ENCODE data around the gene PPP1R8. TPM values are rescaled to one million over a fixed set of nuclear protein-coding genes. Genes with fewer than 3 reads are reported as not detected.
"Not testable (repeated sequence)": the region's sequence is repeated elsewhere in the genome, so short reads cannot be mapped to it uniquely, and the experiment has no call there.

The PPP1R8 gene
- total and polyA plus RNA-seq, 7 donors: 25.8 to 37.5 (median 31.8) TPM

DNA sequence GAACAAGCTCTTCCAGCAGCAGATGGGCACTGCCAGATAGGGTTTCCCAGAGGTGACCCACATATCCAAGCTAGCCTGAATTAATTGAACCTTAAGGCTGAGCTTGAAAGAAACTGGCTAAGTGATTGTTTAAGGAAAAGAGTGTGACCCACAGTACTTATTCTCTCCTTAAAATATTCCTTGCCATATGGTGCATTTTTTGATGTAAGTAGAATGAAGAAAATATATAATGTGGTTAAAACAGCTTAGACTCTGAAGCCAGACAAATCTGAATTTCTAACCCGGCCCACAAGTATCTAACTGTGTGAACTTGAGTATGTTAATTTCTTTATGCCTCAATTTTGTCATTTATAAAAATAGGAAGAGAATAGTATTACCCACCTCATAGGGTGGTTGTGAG, 4.9 kb downstream of the PPP1R8 start:
- no peak for DNase-seq
- intact Hi-C loops (cut with DNase I): no loop called here
- H3K36me3 ChIP-seq: peaks cover 0 to 44% (median 19%) of the 10 kb centered on the region in 4 donors
- H3K27ac ChIP-seq: no peak overlapping the region
- no peaks in the 10 kb centered on the region for H3K27me3 ChIP-seq
- TF ChIP-seq POLR2A (IDR thresholded peaks at IDR 0.05) (no peak), EP300 (IDR thresholded peaks at IDR 0.05) (no peak), POLR2AphosphoS5 (IDR thresholded peaks at IDR 0.05) (no peak)
- TF ChIP-seq, protein P1, sequence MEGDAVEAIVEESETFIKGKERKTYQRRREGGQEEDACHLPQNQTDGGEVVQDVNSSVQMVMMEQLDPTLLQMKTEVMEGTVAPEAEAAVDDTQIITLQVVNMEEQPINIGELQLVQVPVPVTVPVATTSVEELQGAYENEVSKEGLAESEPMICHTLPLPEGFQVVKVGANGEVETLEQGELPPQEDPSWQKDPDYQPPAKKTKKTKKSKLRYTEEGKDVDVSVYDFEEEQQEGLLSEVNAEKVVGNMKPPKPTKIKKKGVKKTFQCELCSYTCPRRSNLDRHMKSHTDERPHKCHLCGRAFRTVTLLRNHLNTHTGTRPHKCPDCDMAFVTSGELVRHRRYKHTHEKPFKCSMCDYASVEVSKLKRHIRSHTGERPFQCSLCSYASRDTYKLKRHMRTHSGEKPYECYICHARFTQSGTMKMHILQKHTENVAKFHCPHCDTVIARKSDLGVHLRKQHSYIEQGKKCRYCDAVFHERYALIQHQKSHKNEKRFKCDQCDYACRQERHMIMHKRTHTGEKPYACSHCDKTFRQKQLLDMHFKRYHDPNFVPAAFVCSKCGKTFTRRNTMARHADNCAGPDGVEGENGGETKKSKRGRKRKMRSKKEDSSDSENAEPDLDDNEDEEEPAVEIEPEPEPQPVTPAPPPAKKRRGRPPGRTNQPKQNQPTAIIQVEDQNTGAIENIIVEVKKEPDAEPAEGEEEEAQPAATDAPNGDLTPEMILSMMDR (IDR thresholded peaks at IDR 0.05): no peak
- H3K9me3 ChIP-seq: no peaks in the 10 kb centered on the region
- peaks cover 0 to 20% (median 15%) of the 10 kb centered on the region in 4 donors for H3K4me1 ChIP-seq
- WGBS, 2 donors: 93 to 94% methylated on average over 1 of the region's 1 CpG
- no peak overlapping the region for H3K4me3 ChIP-seq

DNA sequence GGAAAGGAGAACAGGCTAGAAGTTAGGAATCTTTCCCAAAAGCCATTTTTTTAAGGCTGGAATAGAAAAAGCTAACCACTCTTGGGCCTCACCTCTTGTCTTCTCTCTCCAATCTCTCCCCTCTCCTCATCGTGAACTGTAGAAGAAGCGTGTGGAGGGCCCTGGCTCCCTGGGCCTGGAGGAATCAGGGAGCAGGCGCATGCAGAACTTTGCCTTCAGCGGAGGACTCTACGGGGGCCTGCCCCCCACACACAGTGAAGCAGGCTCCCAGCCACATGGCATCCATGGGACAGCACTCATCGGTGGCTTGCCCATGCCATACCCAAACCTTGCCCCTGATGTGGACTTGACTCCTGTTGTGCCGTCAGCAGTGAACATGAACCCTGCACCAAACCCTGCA, 19.4 kb downstream of the PPP1R8 start:
- Histone ChIP-seq H3K36me3 (peaks cover 26 to 69% (median 44%) of the 10 kb centered on the region in 4 donors), H3K4me3 (no peak overlapping the region), H3K27me3 (no peaks in the 10 kb centered on the region), H3K4me1 (no peaks in the 10 kb centered on the region), H3K27ac (no peak overlapping the region), H3K9me3 (no peaks in the 10 kb centered on the region)
- peak; percentile 46 for DNase-seq
- intact Hi-C loops (cut with DNase I): no loop called here
- TF ChIP-seq, protein P1 (IDR thresholded peaks at IDR 0.05): no peak
- TF ChIP-seq POLR2A (IDR thresholded peaks at IDR 0.05) (no peak), POLR2AphosphoS5 (IDR thresholded peaks at IDR 0.05) (no peak), EP300 (IDR thresholded peaks at IDR 0.05) (no peak)
- 96 to 98% methylated on average over 7 of the region's 7 CpGs for WGBS, 2 donors

DNA sequence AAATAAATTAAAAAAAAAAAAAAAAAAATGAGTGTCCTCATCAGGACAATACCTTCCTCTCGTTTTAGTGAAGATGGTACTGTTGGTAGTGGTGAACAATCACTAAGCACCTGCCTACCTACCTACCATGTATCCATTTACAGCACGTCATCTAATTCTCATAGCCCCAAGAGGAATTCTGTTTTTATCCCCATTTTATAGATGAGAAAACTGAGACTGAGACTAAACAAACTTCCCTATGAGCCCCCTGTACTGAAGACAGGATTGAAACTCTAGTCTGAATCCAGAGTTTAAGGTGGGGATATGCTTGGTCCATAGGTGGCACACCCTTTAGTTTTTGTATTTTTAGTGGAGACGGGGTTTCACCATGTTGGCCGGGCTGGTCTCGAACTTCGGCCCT, 24.5 kb downstream of the PPP1R8 start:
- H3K4me3 ChIP-seq: no peak overlapping the region
- 80 to 90% methylated on average over 6 of the region's 6 CpGs for WGBS, 2 donors
- no peaks in the 10 kb centered on the region for H3K9me3 ChIP-seq
- peaks cover 0 to 11% (median 4%) of the 10 kb centered on the region in 4 donors for H3K4me1 ChIP-seq
- peaks cover under 1 to 18% (median 10%) of the 10 kb centered on the region in 4 donors for H3K36me3 ChIP-seq
- DNase-seq: no peak
- intact Hi-C loops (cut with DNase I): no loop called here
- H3K27me3 ChIP-seq: no peaks in the 10 kb centered on the region
- no peak for TF ChIP-seq EP300 (IDR thresholded peaks at IDR 0.05)
- TF ChIP-seq POLR2A (IDR thresholded peaks at IDR 0.05): no peak
- no peak for TF ChIP-seq POLR2AphosphoS5 (IDR thresholded peaks at IDR 0.05)
- TF ChIP-seq, protein P1 (IDR thresholded peaks at IDR 0.05): no peak
- no peak overlapping the region for H3K27ac ChIP-seq

DNA sequence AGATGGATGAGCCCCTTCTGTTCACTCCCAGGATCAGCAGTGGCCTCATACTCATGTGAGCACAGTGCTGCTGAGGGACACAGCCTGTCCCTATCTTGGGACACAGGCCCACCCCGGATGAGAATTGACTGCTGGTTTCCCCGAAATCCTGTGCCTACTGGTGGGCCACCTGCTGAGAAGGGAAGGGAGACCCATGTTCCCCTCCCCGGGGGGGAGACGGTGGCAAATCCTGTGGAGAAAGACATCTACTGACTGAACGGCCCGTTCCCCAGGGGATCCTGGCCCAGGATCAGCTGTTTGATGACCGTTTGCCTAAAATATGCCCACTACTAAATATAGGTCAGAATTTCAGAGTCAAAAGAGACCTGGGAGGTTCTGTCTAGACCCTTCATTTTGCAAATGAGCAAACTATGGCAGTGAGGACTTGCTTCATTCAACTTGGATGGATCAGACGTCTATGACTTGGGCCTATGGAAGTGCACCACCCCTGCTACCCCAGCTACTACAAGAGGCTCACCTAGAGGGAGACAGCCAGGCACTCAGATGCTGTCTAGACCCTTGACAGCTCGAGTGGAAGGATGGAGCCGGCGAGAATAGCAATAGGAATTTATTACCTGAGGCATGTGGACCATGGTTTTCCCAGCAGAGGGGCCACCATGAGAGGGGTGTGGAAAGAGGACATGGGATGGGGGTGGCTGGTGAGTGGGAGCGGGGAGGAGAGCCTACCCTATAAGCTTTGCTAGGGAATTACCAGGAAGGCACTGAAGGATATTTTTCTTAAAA, 26.2 kb downstream of the PPP1R8 start:
- Histone ChIP-seq H3K4me3 (no peak overlapping the region), H3K36me3 (peaks cover 0 to 1% (median 0%) of the 10 kb centered on the region in 4 donors), H3K4me1 (peaks cover 0 to 11% (median 4%) of the 10 kb centered on the region in 4 donors), H3K27me3 (no peaks in the 10 kb centered on the region), H3K27ac (no peak overlapping the region), H3K9me3 (no peaks in the 10 kb centered on the region)
- TF ChIP-seq EP300 (IDR thresholded peaks at IDR 0.05) (no peak), POLR2A (IDR thresholded peaks at IDR 0.05) (no peak), POLR2AphosphoS5 (IDR thresholded peaks at IDR 0.05) (no peak)
- TF ChIP-seq, protein P1 (IDR thresholded peaks at IDR 0.05): no peak
- peak; percentile 60 for DNase-seq
- intact Hi-C loops (cut with DNase I): no loop called here
- WGBS, 2 donors: 72 to 83% methylated on average over 12 of the region's 12 CpGs

DNA sequence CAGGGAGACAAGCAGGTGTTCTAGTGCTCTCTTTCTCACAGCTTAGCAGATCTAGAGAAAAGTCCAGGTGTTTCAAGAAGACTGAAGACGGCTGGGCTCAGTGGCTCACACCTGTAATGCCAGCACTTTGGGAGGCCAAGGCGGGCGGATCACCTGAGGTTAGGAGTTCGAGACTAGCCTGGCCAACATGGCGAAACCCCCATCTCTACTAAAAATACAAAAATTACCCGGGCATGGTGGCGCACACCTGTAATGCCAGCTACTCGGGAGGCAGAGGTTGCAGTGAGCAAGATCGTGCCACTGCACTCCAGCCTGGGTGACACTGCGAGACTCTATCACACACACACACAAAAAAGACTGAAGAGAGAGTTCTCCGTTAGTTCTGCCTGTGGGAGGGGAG, 27.0 kb downstream of the PPP1R8 start:
- H3K4me1 ChIP-seq: peaks cover 0 to 11% (median 4%) of the 10 kb centered on the region in 4 donors
- H3K27ac ChIP-seq; intact Hi-C loops (cut with DNase I); H3K36me3 ChIP-seq; H3K27me3 ChIP-seq; H3K4me3 ChIP-seq; H3K9me3 ChIP-seq: not testable (repeated sequence)
- 78 to 87% methylated on average over 11 of the region's 11 CpGs for WGBS, 2 donors
- DNase-seq: peak; percentile 37
